Measurements from ENCODE around the gene ASPG. TPM values are rescaled to one million over a fixed set of nuclear protein-coding genes. Genes with fewer than 3 reads are reported as not detected.

ASPG gene
- total RNA-seq, 1 experiment from 2014 or later = 3.4 TPM

DNA sequence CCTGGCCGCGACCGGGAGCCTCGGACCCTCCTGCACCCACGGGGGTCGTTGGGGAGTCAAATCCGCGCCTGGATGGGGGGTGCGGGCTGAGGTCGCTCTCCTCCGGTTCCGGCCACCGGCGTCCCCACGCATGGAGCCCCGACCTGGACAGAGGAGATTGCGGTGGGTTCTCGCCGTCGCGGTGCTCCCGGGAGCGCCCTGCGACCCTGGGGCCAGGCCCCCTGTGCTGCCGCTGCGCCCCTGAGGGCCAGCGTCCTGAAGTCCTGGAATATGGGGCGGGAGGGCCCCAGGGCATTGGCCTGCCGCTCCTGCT is 345 bp downstream of the ASPG start:
- H3K4me1 Mint-ChIP-seq = 0 out of 2 replicates have a peak, but pooled peaks cover 4% of the 10 kb centered on the region
- ChIA-PET CTCF (interaction anchor here (0.7 to 5.5 kb wide), 5 partner anchors 8 to 480 kb away, joined by 4 to 52 read pairs (median 5); no protein-coding TSS in a partner anchor), POLR2A (no interaction called here)
- H3K9me3 Mint-ChIP-seq = no peaks in the 10 kb centered on the region
- H3K36me3 Mint-ChIP-seq = no peaks in the 10 kb centered on the region
- TF ChIP-seq ZNF263 (CRISPR knock-in tag; IDR thresholded peaks at IDR 0.05; ENCODE audit: low read depth) (no peak), KAT7 (CRISPR knock-in tag; IDR thresholded peaks at IDR 0.05; ENCODE audit: borderline replicate concordance) (no peak), IRF2 (CRISPR knock-in tag; IDR thresholded peaks at IDR 0.05; ENCODE audit: borderline replicate concordance, low read depth) (no peak), FOXJ3 (CRISPR knock-in tag; IDR thresholded peaks at IDR 0.05; ENCODE audit: borderline replicate concordance) (no peak), CREB1 (CRISPR knock-in tag; IDR thresholded peaks at IDR 0.05) (no peak), RELA (CRISPR knock-in tag; IDR thresholded peaks at IDR 0.05; ENCODE audit: borderline replicate concordance) (no peak), ETV6 (CRISPR knock-in tag; IDR thresholded peaks at IDR 0.05) (no peak), ZNF138 (CRISPR knock-in tag; conservative IDR thresholded peaks at IDR 0.05) (no peak), GTF2I (CRISPR knock-in tag; conservative IDR thresholded peaks at IDR 0.05) (no peak), JAZF1 (CRISPR knock-in tag; IDR thresholded peaks at IDR 0.05) (no peak), ZNF317 (CRISPR knock-in tag; IDR thresholded peaks at IDR 0.05; ENCODE audit: borderline replicate concordance, low read depth) (no peak), TEAD1 (CRISPR knock-in tag; IDR thresholded peaks at IDR 0.05) (no peak), TCF7 (CRISPR knock-in tag; IDR thresholded peaks at IDR 0.05; ENCODE audit: low read depth) (no peak), ZNF219 (CRISPR knock-in tag; IDR thresholded peaks at IDR 0.05; ENCODE audit: borderline replicate concordance) (no peak)
- TF ChIP-seq, protein P1, sequence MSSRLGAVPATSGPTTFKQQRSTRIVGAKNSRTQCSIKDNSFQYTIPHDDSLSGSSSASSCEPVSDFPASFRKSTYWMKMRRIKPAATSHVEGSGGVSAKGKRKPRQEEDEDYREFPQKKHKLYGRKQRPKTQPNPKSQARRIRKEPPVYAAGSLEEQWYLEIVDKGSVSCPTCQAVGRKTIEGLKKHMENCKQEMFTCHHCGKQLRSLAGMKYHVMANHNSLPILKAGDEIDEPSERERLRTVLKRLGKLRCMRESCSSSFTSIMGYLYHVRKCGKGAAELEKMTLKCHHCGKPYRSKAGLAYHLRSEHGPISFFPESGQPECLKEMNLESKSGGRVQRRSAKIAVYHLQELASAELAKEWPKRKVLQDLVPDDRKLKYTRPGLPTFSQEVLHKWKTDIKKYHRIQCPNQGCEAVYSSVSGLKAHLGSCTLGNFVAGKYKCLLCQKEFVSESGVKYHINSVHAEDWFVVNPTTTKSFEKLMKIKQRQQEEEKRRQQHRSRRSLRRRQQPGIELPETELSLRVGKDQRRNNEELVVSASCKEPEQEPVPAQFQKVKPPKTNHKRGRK (CRISPR knock-in tag; IDR thresholded peaks at IDR 0.05; ENCODE audit: borderline replicate concordance) = no peak
- TF ChIP-seq, protein P2, sequence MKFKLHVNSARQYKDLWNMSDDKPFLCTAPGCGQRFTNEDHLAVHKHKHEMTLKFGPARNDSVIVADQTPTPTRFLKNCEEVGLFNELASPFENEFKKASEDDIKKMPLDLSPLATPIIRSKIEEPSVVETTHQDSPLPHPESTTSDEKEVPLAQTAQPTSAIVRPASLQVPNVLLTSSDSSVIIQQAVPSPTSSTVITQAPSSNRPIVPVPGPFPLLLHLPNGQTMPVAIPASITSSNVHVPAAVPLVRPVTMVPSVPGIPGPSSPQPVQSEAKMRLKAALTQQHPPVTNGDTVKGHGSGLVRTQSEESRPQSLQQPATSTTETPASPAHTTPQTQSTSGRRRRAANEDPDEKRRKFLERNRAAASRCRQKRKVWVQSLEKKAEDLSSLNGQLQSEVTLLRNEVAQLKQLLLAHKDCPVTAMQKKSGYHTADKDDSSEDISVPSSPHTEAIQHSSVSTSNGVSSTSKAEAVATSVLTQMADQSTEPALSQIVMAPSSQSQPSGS (CRISPR knock-in tag; IDR thresholded peaks at IDR 0.05; ENCODE audit: borderline replicate concordance, low read depth) = no peak
- TF ChIP-seq, protein P3, sequence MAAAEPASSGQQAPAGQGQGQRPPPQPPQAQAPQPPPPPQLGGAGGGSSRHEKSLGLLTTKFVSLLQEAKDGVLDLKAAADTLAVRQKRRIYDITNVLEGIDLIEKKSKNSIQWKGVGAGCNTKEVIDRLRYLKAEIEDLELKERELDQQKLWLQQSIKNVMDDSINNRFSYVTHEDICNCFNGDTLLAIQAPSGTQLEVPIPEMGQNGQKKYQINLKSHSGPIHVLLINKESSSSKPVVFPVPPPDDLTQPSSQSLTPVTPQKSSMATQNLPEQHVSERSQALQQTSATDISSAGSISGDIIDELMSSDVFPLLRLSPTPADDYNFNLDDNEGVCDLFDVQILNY (CRISPR knock-in tag; IDR thresholded peaks at IDR 0.05) = no peak
- H3K27ac Mint-ChIP-seq = no peak overlapping the region
- DNase-seq (ENCODE audit: low spot score) = no peak
- H3K4me3 Mint-ChIP-seq = peak overlapping the region; percentile 39
- ATAC-seq = no peak
- H3K27me3 Mint-ChIP-seq (ENCODE audit: low read depth) = no peaks in the 10 kb centered on the region

DNA sequence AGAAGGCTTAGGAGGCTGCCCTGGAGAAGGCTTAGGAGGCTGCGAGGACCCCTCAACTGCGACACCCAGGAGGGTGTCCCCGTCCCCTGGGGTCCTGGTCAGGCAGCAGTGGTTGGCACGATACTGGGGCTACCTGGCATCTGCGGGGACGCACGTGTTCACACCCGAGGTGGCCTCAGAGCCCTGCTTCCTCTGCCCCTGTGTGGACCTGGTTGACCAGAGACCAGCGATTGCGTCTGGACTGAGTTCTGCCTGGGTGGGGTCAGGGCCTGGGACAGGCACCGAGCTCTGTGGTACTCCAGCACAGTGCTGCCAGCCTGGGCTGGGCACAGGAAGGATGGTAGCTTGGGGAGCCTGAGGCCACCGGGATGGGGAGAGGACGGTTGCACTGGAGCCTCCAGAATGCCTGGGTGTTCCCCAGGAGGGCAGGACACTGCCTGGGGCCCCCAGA is 735 bp downstream of the ASPG start:
- DNase-seq (ENCODE audit: low spot score) = no peak
- Mint-ChIP-seq H3K27ac (no peak overlapping the region), H3K9me3 (no peaks in the 10 kb centered on the region), H3K27me3 (ENCODE audit: low read depth) (no peaks in the 10 kb centered on the region), H3K4me1 (0 out of 2 replicates have a peak, but pooled peaks cover 4% of the 10 kb centered on the region), H3K36me3 (no peaks in the 10 kb centered on the region), H3K4me3 (peak overlapping the region; percentile 16; the same call in 1 of the 2 replicates)
- ChIA-PET CTCF (interaction anchor here (1.2 to 5.5 kb wide), 4 partner anchors 9 to 480 kb away, joined by 4 to 52 read pairs (median 13); no protein-coding TSS in a partner anchor), POLR2A (no interaction called here)
- TF ChIP-seq FOXJ3 (CRISPR knock-in tag; IDR thresholded peaks at IDR 0.05; ENCODE audit: borderline replicate concordance) = no peak
- no peak for TF ChIP-seq ZNF138 (CRISPR knock-in tag; conservative IDR thresholded peaks at IDR 0.05)
- TF ChIP-seq, protein P4, sequence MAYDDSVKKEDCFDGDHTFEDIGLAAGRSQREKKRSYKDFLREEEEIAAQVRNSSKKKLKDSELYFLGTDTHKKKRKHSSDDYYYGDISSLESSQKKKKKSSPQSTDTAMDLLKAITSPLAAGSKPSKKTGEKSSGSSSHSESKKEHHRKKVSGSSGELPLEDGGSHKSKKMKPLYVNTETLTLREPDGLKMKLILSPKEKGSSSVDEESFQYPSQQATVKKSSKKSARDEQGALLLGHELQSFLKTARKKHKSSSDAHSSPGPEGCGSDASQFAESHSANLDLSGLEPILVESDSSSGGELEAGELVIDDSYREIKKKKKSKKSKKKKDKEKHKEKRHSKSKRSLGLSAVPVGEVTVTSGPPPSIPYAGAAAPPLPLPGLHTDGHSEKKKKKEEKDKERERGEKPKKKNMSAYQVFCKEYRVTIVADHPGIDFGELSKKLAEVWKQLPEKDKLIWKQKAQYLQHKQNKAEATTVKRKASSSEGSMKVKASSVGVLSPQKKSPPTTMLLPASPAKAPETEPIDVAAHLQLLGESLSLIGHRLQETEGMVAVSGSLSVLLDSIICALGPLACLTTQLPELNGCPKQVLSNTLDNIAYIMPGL (CRISPR knock-in tag; IDR thresholded peaks at IDR 0.05) = no peak
- no peak for TF ChIP-seq TCF7 (CRISPR knock-in tag; IDR thresholded peaks at IDR 0.05; ENCODE audit: low read depth)
- TF ChIP-seq, protein P5, sequence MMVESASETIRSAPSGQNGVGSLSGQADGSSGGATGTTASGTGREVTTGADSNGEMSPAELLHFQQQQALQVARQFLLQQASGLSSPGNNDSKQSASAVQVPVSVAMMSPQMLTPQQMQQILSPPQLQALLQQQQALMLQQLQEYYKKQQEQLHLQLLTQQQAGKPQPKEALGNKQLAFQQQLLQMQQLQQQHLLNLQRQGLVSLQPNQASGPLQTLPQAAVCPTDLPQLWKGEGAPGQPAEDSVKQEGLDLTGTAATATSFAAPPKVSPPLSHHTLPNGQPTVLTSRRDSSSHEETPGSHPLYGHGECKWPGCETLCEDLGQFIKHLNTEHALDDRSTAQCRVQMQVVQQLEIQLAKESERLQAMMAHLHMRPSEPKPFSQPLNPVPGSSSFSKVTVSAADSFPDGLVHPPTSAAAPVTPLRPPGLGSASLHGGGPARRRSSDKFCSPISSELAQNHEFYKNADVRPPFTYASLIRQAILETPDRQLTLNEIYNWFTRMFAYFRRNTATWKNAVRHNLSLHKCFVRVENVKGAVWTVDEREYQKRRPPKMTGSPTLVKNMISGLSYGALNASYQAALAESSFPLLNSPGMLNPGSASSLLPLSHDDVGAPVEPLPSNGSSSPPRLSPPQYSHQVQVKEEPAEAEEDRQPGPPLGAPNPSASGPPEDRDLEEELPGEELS (CRISPR knock-in tag; IDR thresholded peaks at IDR 0.05) = no peak
- ATAC-seq = no peak
